HepG2 (cell line): ENCODE data around the gene EGFR. TPM values are rescaled to one million over a fixed set of nuclear protein-coding genes. Genes with fewer than 3 reads are reported as not detected.

Experiments
- ATAC-seq: fragments of 200-7000 bp; cut with Tn5 transposase; 3 replicates; pipeline ENCODE4 v1.9.1; 2020; ENCODE audit warnings: mild to moderate bottlenecking, moderate library complexity
- BruUV-seq: library from RNA; stranded (reverse); fragments of 400-500 nt; replicated peaks from 2 replicates; lab custom pipeline; 2021; lab: Mats Ljungman, UMichigan
- CTCF ChIA-PET: fragments of 300-600 bp; formaldehyde crosslinking; extraction: SDS; loops from one replicate; lab custom pipeline; 2021; ENCODE audit warnings: low total read pairs, inconsistent platforms, low intra/inter-chr PET ratio; lab: Yijun Ruan, JAX
- POLR2A ChIA-PET: fragments of 350-600 bp; sonication (Branson Sonifier 250); formaldehyde crosslinking; loops from one replicate; lab custom pipeline; 2020; ENCODE audit warnings: antibody characterized with exemption, inconsistent platforms; lab: Yijun Ruan, JAX
- DNase-seq: peaks from one replicate; pipeline ENCODE4 v3.0.0-alpha.2; 2015; ENCODE audit warnings: low spot score
- FAIRE-seq: peaks from 3 replicates; lab custom pipeline; 2011; peaks lifted over from hg19 to GRCh38; lab: Jason Lieb, UNC
- H2AFZ ChIP-seq: one replicate; pipeline ENCODE4 v1.6.1; 2011; ENCODE audit warnings: low read length, inconsistent platforms
- H3K27ac ChIP-seq: fragments of 300-600 bp; 3 replicates; pipeline ENCODE4 v1.8.0; 2011; ENCODE audit warnings: mixed run types, mild to moderate bottlenecking, mixed read lengths, low read length, inconsistent platforms; ENCODE audit not compliant: insufficient read depth; ENCODE audit errors: extremely low read length
- H3K27me3 ChIP-seq, 2 experiments: fragments of 200-600 bp in 1 of 2; 2 replicates in 1 of 2; 3 replicates in 1 of 2; pipeline versions ENCODE4 v1.6.0 to v1.8.0; 2011; ENCODE audit warnings: low read length in 2 of 2, mild to moderate bottlenecking in 2 of 2, moderate library complexity in 2 of 2, inconsistent platforms in 1 of 2; ENCODE audit not compliant: insufficient read depth in 2 of 2, control insufficient read depth in 1 of 2
- H3K36me3 ChIP-seq, 2 experiments: fragments of 200-600 bp in 1 of 2; replicated peaks in 1 of 2; 2 replicates in 1 of 2; 3 replicates in 1 of 2; pipeline versions ENCODE4 v1.5.1 to v1.8.0; 2011; ENCODE audit warnings: low read length in 2 of 2, inconsistent platforms in 1 of 2; ENCODE audit not compliant: insufficient read depth in 2 of 2, control insufficient read depth in 1 of 2
- H3K4me1 ChIP-seq: 2 replicates; pipeline ENCODE4 v1.5.1; 2012; ENCODE audit warnings: low read length, inconsistent platforms; ENCODE audit not compliant: insufficient read depth
- H3K4me2 ChIP-seq: 2 replicates; pipeline ENCODE4 v1.6.0; 2011; ENCODE audit warnings: low read depth, low read length, inconsistent platforms
- H3K4me3 ChIP-seq, 3 experiments: fragments of 200-600 bp in 1 of 3; sonication (generic), shearing (Covaris generic) in 1 of 3; replicated peaks in 1 of 3; 2 replicates each; pipeline ENCODE4 v1.5.1; 2011 to 2016; ENCODE audit warnings: low read length in 3 of 3, inconsistent platforms in 2 of 3, low read depth in 2 of 3, mild to moderate bottlenecking in 2 of 3, control low read depth in 1 of 3, mixed read lengths in 1 of 3; ENCODE audit not compliant: insufficient read depth in 1 of 3
- H3K79me2 ChIP-seq: one replicate; pipeline ENCODE4 v1.6.1; 2011; ENCODE audit warnings: low read length, inconsistent platforms; ENCODE audit not compliant: insufficient read depth
- H3K9ac ChIP-seq: 2 replicates; pipeline ENCODE4 v1.6.0; 2011; ENCODE audit warnings: mild to moderate bottlenecking, low read depth, low read length, inconsistent platforms; ENCODE audit not compliant: insufficient read depth
- H3K9me3 ChIP-seq: 2 replicates; pipeline ENCODE4 v1.5.1; 2012; ENCODE audit warnings: mild to moderate bottlenecking, low read length
- H4K20me1 ChIP-seq: 2 replicates; pipeline ENCODE4 v1.6.0; 2011; ENCODE audit warnings: inconsistent platforms, mild to moderate bottlenecking, low read length, moderate library complexity; ENCODE audit not compliant: insufficient read depth
- ESRRA ChIP-seq: sonication (generic); formaldehyde crosslinking; IDR thresholded peaks from 2 replicates; pipeline ENCODE4 v1.5.1; 2020; ENCODE audit warnings: mild to moderate bottlenecking, low read depth, missing genetic modification reagents
- GZF1 ChIP-seq: sonication (generic); formaldehyde crosslinking; IDR thresholded peaks from 2 replicates; pipeline ENCODE4 v1.5.1; 2020; ENCODE audit warnings: mild to moderate bottlenecking, missing genetic modification reagents
- TEF ChIP-seq: sonication (generic); formaldehyde crosslinking; IDR thresholded peaks from 2 replicates; pipeline ENCODE4 v1.5.0; 2020; ENCODE audit warnings: missing genetic modification reagents
- ZBED4 ChIP-seq: sonication (generic); formaldehyde crosslinking; IDR thresholded peaks from 2 replicates; pipeline ENCODE4 v1.4.0; 2020; ENCODE audit warnings: missing genetic modification reagents, borderline replicate concordance
- ZSCAN25 ChIP-seq: sonication (generic); formaldehyde crosslinking; IDR thresholded peaks from 2 replicates; pipeline ENCODE4 v1.8.0; 2022; ENCODE audit warnings: mild to moderate bottlenecking, missing genetic modification reagents
- WGBS: methylation state at CpG from one replicate; pipeline ENCODE4 v1.1.6; 2017; ENCODE audit warnings: low lambda C conversion rate; 5-methylcytosine and 5-hydroxymethylcytosine counted together
- in situ Hi-C: cut with HindIII; loops from 2 replicates; pipeline ENCODE4 v1.10.0; 2017; ENCODE audit warnings: low pct_unique_long_range_greater_than_20kb; ENCODE audit not compliant: extremely low pct_ligation_motif_present
- intact Hi-C: fragments of 100-400 bp; cut with micrococcal nuclease; formaldehyde crosslinking; loops from one replicate; pipeline ENCODE4 v1.10.0; 2022; ENCODE audit not compliant: unreplicated experiment
- polyA plus RNA-seq, 8 experiments: library from polyadenylated mRNA; depleted of rRNA in 3 of 8; stranded (reverse) in 7 of 8; unstranded in 1 of 8; fragments of >200 nt; fragmentation: Illumina TruSeq in 4 of 8; extraction: Trizol in 4 of 8; gene quantifications; 2 replicates each; pipeline versions ENCODE4 v1.2.1 to v1.2.3, GENCODE V29; 2011 to 2016; ENCODE audit warnings: low read depth in 4 of 8, missing spikeins in 1 of 8, mixed read lengths in 1 of 8; ENCODE audit not compliant: insufficient read depth in 1 of 8
- total RNA-seq, 5 experiments: library from RNA; depleted of rRNA; stranded (reverse); fragments of >200 nt; fragmentation: Illumina TruSeq; extraction: Trizol; gene quantifications; 2 replicates each; pipeline ENCODE4 v1.2.3, GENCODE V29; 2016; ENCODE audit warnings: low read depth in 1 of 5

The EGFR gene
- total and polyA plus RNA-seq, 2 of the 13 experiments (the other 11 are each of a cell fraction or from before 2014, with no cell fraction given), result 7.0 to 10.0 TPM

GRCh38 chr7:55244006-55244745 is 225.4 kb downstream of the EGFR start:
- DNase-seq (no peak), ATAC-seq (no peak), FAIRE-seq (no peak)
- H3K79me2 ChIP-seq, result no peaks in the 10 kb centered on the region
- intact Hi-C loops, result no loop called here
- H2AFZ ChIP-seq, result no peak overlapping the region
- 66% methylated on average over 13 of the region's 13 CpGs for WGBS
- ChIA-PET CTCF (no interaction called here), POLR2A (no interaction called here)
- H3K36me3 ChIP-seq, result no peaks in the 10 kb centered on the region
- H3K4me2 ChIP-seq, result no peak overlapping the region
- H3K9me3 ChIP-seq, result no peaks in the 10 kb centered on the region
- H3K4me1 ChIP-seq, result peaks cover 7% of the 10 kb centered on the region; the same call in 1 of the 2 replicates
- no peak overlapping the region for H3K27ac ChIP-seq
- no TSS peak for BruUV-seq
- no peak overlapping the region for H3K9ac ChIP-seq
- no peak overlapping the region for H3K4me3 ChIP-seq
- TF ChIP-seq ZSCAN25 (CRISPR knock-in tag) (no peak), ZBED4 (CRISPR knock-in tag) (no peak), GZF1 (CRISPR knock-in tag) (no peak), TEF (CRISPR knock-in tag) (no peak), ESRRA (CRISPR knock-in tag) (no peak)
- H4K20me1 ChIP-seq, result no peaks in the 10 kb centered on the region
- in situ Hi-C loops, result no loop called here
- H3K27me3 ChIP-seq, result peaks cover 0 to 21% of the 10 kb centered on the region in 2 experiments; a peak in 2 of 5 replicates
